Trophoblast cell (in vitro differentiated cells and primary cell): ENCODE data around the gene MRPL11.

ENCODE experiments used
- DNase-seq, 2 donors: peaks; one replicate each; pipeline ENCODE4 v3.0.0-alpha.2; 2016
- H2AFZ ChIP-seq: 2 replicates; pipeline ENCODE4 v1.6.1; 2013; ENCODE audit warnings: low read length, moderate library complexity, mild to moderate bottlenecking; ENCODE audit not compliant: insufficient read depth, poor library complexity
- H2AK5ac ChIP-seq: 2 replicates; pipeline ENCODE4 v1.6.1; 2013; ENCODE audit warnings: mild to moderate bottlenecking, low read length
- H2BK120ac ChIP-seq: 2 replicates; pipeline ENCODE4 v1.6.1; 2013; ENCODE audit warnings: low read length, mild to moderate bottlenecking, moderate library complexity; ENCODE audit not compliant: insufficient read depth, poor library complexity
- H2BK12ac ChIP-seq: 2 replicates; pipeline ENCODE4 v1.6.1; 2013; ENCODE audit warnings: mild to moderate bottlenecking, low read length, moderate library complexity
- H2BK5ac ChIP-seq: 2 replicates; pipeline ENCODE4 v1.6.1; 2013; ENCODE audit warnings: low read length, low read depth, moderate library complexity, mild to moderate bottlenecking; ENCODE audit not compliant: poor library complexity
- H3K14ac ChIP-seq: 2 replicates; pipeline ENCODE4 v1.6.1; 2013; ENCODE audit warnings: mild to moderate bottlenecking, low read length
- H3K18ac ChIP-seq: 2 replicates; pipeline ENCODE4 v1.6.1; 2013; ENCODE audit warnings: mild to moderate bottlenecking, low read length
- H3K23ac ChIP-seq: 2 replicates; pipeline ENCODE4 v1.6.1; 2013; ENCODE audit warnings: low read length
- H3K27ac ChIP-seq: 2 replicates; pipeline ENCODE4 v1.5.1; 2013; ENCODE audit warnings: low read depth, mild to moderate bottlenecking, inconsistent platforms, low read length, moderate library complexity
- H3K27me3 ChIP-seq: 2 replicates; pipeline ENCODE4 v1.6.1; 2013; ENCODE audit warnings: inconsistent platforms, mild to moderate bottlenecking, low read length, moderate library complexity; ENCODE audit not compliant: insufficient read depth
- H3K36me3 ChIP-seq, 2 experiments: 1 replicate in 1 of 2; 2 replicates in 1 of 2; pipeline ENCODE4 v1.6.1; 2013; ENCODE audit warnings: low read length in 2 of 2, mild to moderate bottlenecking in 2 of 2, moderate library complexity in 1 of 2; ENCODE audit not compliant: insufficient read depth in 2 of 2, control insufficient read depth in 1 of 2
- H3K4ac ChIP-seq: 2 replicates; pipeline ENCODE4 v1.6.1; 2013; ENCODE audit warnings: low read depth, mild to moderate bottlenecking, low read length, moderate library complexity
- H3K4me1 ChIP-seq, 2 experiments: 1 replicate in 1 of 2; 2 replicates in 1 of 2; pipeline ENCODE4 v1.6.1; 2013; ENCODE audit warnings: low read length in 2 of 2, mild to moderate bottlenecking in 2 of 2, moderate library complexity in 1 of 2; ENCODE audit not compliant: insufficient read depth in 2 of 2, control insufficient read depth in 1 of 2
- H3K4me2 ChIP-seq: 2 replicates; pipeline ENCODE4 v1.6.1; 2013; ENCODE audit warnings: inconsistent platforms, mild to moderate bottlenecking, low read length, moderate library complexity
- H3K4me3 ChIP-seq: 2 replicates; pipeline ENCODE4 v1.5.1; 2013; ENCODE audit warnings: mild to moderate bottlenecking, low read depth, low read length, inconsistent platforms
- H3K79me1 ChIP-seq: one replicate; pipeline ENCODE4 v1.6.1; 2013; ENCODE audit warnings: low read length
- H3K79me2 ChIP-seq: 2 replicates; pipeline ENCODE4 v1.6.1; 2013; ENCODE audit warnings: low read length, mild to moderate bottlenecking; ENCODE audit not compliant: control insufficient read depth, insufficient read depth, poor library complexity
- H3K9ac ChIP-seq: 2 replicates; pipeline ENCODE4 v1.6.1; 2013; ENCODE audit warnings: mild to moderate bottlenecking, low read length
- H3K9me3 ChIP-seq: 2 replicates; pipeline ENCODE4 v1.6.1; 2013; ENCODE audit warnings: low read depth, mild to moderate bottlenecking, control low read depth, inconsistent platforms, low read length; ENCODE audit not compliant: insufficient read depth
- H4K12ac ChIP-seq: 2 replicates; pipeline ENCODE4 v1.6.1; 2013; ENCODE audit warnings: low read depth, mild to moderate bottlenecking, low read length, moderate library complexity
- H4K8ac ChIP-seq: 2 replicates; pipeline ENCODE4 v1.6.1; 2013; ENCODE audit warnings: low read depth, mild to moderate bottlenecking, low read length, moderate library complexity
- H4K91ac ChIP-seq: one replicate; pipeline ENCODE4 v1.6.1; 2013; ENCODE audit warnings: low read depth, mild to moderate bottlenecking, low read length, moderate library complexity
- WGBS: extraction: QIAGEN DNeasy Blood & Tissue Kit; methylation state at CpG from one replicate; pipeline ENCODE4 v1.1.7; 2013; ENCODE audit warnings: missing lambda C conversion rate; ENCODE audit not compliant: insufficient read length, insufficient coverage; ENCODE audit errors: extremely low coverage; 5-methylcytosine and 5-hydroxymethylcytosine counted together

MRPL11 gene

DNA sequence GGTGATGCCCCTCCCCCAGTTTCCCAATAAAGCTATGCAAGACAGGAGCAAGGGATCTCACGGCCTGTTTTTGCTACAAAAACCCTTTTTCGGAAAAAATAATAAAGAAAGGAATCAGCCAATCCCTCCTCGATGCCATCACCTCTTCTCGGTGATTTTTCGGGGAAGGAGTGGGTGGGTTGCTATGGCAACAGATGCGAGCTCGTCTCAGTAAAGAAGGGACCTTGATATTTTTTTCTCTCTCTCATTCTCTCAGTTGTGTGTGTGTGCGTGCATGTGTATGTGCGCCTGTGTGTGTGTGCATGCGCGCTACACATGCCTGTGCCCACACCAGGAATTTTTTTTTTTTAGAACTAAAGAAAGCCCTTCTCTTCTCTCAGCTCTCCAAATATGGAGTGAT lies 21.6 kb downstream of the MRPL11 start:
- Histone ChIP-seq H2BK12ac (no peak overlapping the region), H3K4me3 (no peak overlapping the region), H3K79me2 (no peaks in the 10 kb centered on the region), H3K36me3 (no peaks in the 10 kb centered on the region), H3K27me3 (peaks cover 24% of the 10 kb centered on the region), H3K4me1 (peaks cover 5 to 6% of the 10 kb centered on the region in 2 experiments), H2AFZ (no peak overlapping the region), H2BK120ac (no peak overlapping the region), H4K8ac (no peak overlapping the region), H4K91ac (no peak overlapping the region), H3K23ac (no peak overlapping the region), H3K18ac (no peak overlapping the region), H2AK5ac (no peak overlapping the region), H3K14ac (no peak overlapping the region), H2BK5ac (no peak overlapping the region), H3K4ac (no peak overlapping the region), H3K9ac (no peak overlapping the region), H4K12ac (no peak overlapping the region), H3K79me1 (no peaks in the 10 kb centered on the region), H3K4me2 (no peak overlapping the region), H3K27ac (no peak overlapping the region), H3K9me3 (no peaks in the 10 kb centered on the region)
- no CpG with 5 or more reads among the region's 11 CpGs for WGBS
- no peak for DNase-seq

DNA sequence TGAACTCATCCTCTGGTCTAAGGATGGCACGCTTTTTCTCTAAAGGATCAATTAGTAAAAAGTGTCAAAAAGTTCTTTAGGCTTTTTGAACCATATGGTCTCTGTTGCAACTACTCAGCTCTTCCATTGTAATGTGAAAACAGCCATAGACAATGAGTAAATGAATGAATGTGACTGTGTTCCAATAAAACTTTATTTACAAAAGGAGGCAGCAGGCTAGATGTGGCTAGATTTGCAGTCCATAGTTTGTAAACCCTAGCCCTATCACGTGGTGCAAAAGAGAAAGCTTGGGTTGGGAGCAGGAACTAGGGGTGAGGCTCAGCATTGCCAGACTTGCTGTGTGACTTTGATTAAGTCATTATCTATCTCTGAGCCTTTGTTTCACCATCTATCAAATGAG lies 23.2 kb downstream of the MRPL11 start:
- Histone ChIP-seq H3K36me3 (no peaks in the 10 kb centered on the region), H2BK120ac (no peak overlapping the region), H3K23ac (no peak overlapping the region), H3K14ac (no peak overlapping the region), H3K79me1 (no peaks in the 10 kb centered on the region), H2BK12ac (no peak overlapping the region), H3K18ac (no peak overlapping the region), H3K4me1 (peaks cover 5 to 6% of the 10 kb centered on the region in 2 experiments), H4K8ac (no peak overlapping the region), H3K4me3 (no peak overlapping the region), H3K27me3 (peaks cover 14% of the 10 kb centered on the region), H3K79me2 (no peaks in the 10 kb centered on the region), H4K12ac (no peak overlapping the region), H3K9me3 (no peaks in the 10 kb centered on the region), H3K4me2 (no peak overlapping the region), H3K9ac (no peak overlapping the region), H2AK5ac (no peak overlapping the region), H2BK5ac (no peak overlapping the region), H3K4ac (no peak overlapping the region), H4K91ac (no peak overlapping the region), H3K27ac (no peak overlapping the region), H2AFZ (no peak overlapping the region)
- no CpG with 5 or more reads among the region's 2 CpGs for WGBS
- DNase-seq = no peak

DNA sequence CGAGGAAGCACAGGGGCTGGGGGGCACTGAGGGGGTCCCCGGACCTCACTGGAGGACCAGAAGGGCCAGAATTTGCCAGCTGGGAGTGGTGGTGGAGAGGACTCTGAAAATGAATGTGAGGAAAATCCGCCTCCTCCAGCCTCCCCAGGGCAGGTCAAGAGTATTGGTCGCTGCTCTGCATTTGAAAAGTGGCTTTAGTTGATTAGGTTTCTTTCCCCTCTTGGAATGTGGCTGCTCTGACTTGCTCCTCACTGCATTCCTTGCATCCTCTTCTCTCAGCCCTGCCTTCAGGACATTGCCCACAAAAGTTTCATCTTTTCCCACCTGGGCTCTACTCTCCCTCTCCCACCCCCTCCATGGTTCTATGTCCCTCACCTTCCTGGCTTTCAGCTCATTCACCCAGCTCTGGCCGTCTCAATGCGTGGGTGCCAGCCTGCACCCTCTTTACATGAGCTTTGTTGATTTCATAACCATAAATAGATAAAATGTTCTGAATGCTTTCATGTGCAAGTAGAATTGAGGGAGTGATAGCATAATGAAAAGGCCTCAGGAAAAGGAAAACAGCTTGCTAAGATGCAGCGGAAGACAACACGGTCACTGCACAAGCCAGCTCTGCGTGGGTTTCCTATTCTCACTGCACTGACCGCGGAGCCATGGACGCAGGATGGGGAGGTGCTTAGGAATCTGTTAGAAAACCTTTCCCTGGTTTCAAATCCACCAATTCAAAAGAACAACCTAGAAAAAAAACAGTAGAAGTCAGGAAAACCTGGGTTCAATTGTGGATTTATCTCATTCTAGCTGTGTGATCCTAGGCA lies 24.3 kb downstream of the MRPL11 start:
- H3K27ac ChIP-seq = no peak overlapping the region
- peak in 1 of 2 donors; percentile 17 for DNase-seq
- H3K9ac ChIP-seq = no peak overlapping the region

DNA sequence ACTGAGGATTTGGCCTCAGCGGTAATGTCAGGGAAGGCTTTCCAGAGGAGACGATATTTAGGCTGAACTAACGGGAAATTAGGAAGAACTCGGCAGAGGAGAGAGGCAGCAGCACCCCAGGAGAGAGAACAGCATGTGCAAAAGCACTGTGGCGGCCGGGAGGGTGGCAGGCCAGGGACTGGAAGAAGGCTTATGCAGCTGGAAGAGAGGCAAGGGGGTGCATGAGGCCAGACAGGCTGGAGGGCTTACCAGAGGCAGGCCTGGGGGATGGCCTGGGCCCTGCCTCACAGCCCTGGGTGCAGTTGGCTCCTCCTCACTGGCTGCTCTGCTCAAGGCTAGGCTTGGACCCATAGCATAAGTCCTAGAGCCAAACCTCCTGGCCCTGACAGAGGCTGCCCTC lies 25.5 kb downstream of the MRPL11 start:
- Histone ChIP-seq H3K27me3 (no peaks in the 10 kb centered on the region), H3K4me1 (peaks cover 3 to 5% of the 10 kb centered on the region in 2 experiments), H3K79me2 (no peaks in the 10 kb centered on the region), H2BK120ac (no peak overlapping the region), H3K4me3 (no peak overlapping the region), H2BK12ac (no peak overlapping the region), H2AFZ (no peak overlapping the region), H3K23ac (no peak overlapping the region), H3K9ac (no peak overlapping the region), H3K9me3 (no peaks in the 10 kb centered on the region), H4K91ac (no peak overlapping the region), H3K27ac (no peak overlapping the region), H3K14ac (no peak overlapping the region), H4K12ac (no peak overlapping the region), H4K8ac (no peak overlapping the region), H3K79me1 (no peaks in the 10 kb centered on the region), H2BK5ac (no peak overlapping the region), H3K18ac (no peak overlapping the region), H3K4ac (no peak overlapping the region), H3K36me3 (no peaks in the 10 kb centered on the region), H3K4me2 (no peak overlapping the region), H2AK5ac (no peak overlapping the region)
- WGBS = no CpG with 5 or more reads among the region's 6 CpGs
- DNase-seq = no peak

More for the DNA sequence above, 24.3 kb downstream of the MRPL11 start:
- no peak overlapping the region for H3K4me2 ChIP-seq
- H3K9me3 ChIP-seq = no peaks in the 10 kb centered on the region
- H3K27me3 ChIP-seq = peaks cover 5% of the 10 kb centered on the region
- H3K4ac ChIP-seq = no peak overlapping the region
- H2AK5ac ChIP-seq = no peak overlapping the region
- no peak overlapping the region for H3K23ac ChIP-seq
- H2BK120ac ChIP-seq = no peak overlapping the region
- no peak overlapping the region for H3K4me3 ChIP-seq
- no peaks in the 10 kb centered on the region for H3K79me2 ChIP-seq
- H4K12ac ChIP-seq = no peak overlapping the region
- peaks cover 5% of the 10 kb centered on the region in 2 experiments for H3K4me1 ChIP-seq
- WGBS = no CpG with 5 or more reads among the region's 12 CpGs
- H2AFZ ChIP-seq = no peak overlapping the region
- H4K91ac ChIP-seq = no peak overlapping the region
- no peak overlapping the region for H2BK5ac ChIP-seq
- H4K8ac ChIP-seq = no peak overlapping the region
- H2BK12ac ChIP-seq = no peak overlapping the region
- no peaks in the 10 kb centered on the region for H3K79me1 ChIP-seq
- H3K14ac ChIP-seq = no peak overlapping the region
- no peaks in the 10 kb centered on the region for H3K36me3 ChIP-seq
- no peak overlapping the region for H3K18ac ChIP-seq
